ENCODE data around the gene TVP23C. TPM values are rescaled to one million over a fixed set of nuclear protein-coding genes. Genes with fewer than 3 reads are reported as not detected.

Gene TVP23C
- total RNA-seq, 1 donor from 2014 or later: 30.8 TPM

DNA sequence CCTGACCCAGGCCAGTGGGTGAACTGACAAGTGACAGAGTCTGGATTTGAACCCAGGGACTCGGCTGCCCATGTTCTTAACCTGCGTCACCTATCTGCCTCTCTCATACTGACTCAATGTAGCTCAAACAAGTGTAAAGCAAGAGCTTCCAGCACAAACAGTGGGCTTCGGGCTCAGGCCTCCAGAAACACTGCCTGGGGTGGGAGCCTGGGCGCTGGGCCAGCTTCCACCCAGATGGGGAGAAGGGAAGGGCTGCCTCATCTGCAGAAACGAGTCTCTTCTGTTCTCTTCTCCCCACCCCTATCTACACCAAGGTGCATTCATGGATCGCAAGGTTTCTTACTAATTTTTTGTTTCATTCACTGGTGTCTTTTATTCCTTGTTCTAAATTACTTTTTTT lies 97.2 kb downstream of the TVP23C start:
- no peak for DNase-seq (ENCODE audit: low read depth)
- Histone ChIP-seq H2AFZ (ENCODE audit: low read depth, low read length) (no peak overlapping the region), H3K27ac (ENCODE audit: low read depth, low read length) (no peak overlapping the region), H3K4me2 (ENCODE audit: low read length) (no peak overlapping the region), H3K9me3 (ENCODE audit: insufficient read depth, low read depth, low read length) (no peaks in the 10 kb centered on the region), H3K79me2 (ENCODE audit: insufficient read depth, low read length) (no peaks in the 10 kb centered on the region), H3K4me1 (ENCODE audit: insufficient read depth, low read length) (peaks cover 34% of the 10 kb centered on the region), H3K27me3 (ENCODE audit: insufficient read depth, low read length) (no peaks in the 10 kb centered on the region), H3K9ac (ENCODE audit: low read length) (no peak overlapping the region), H4K20me1 (ENCODE audit: insufficient read depth, low read length) (peaks cover 39% of the 10 kb centered on the region), H3K36me3 (ENCODE audit: insufficient read depth, low read length) (no peaks in the 10 kb centered on the region), H3K4me3 (ENCODE audit: insufficient read depth, low read depth, low read length) (no peak overlapping the region)
- no peak overlapping the region for H3K27ac Mint-ChIP-seq (ENCODE audit: unreplicated experiment)
- peaks cover 2% of the 10 kb centered on the region for H3K9me3 Mint-ChIP-seq (ENCODE audit: unreplicated experiment)
- peaks cover 12% of the 10 kb centered on the region for H3K36me3 Mint-ChIP-seq (ENCODE audit: low read depth, unreplicated experiment)
- no peak for FAIRE-seq
- TF ChIP-seq EZH2 (IDR thresholded peaks at IDR 0.05; ENCODE audit: insufficient read depth, low read length): no peak
- TF ChIP-seq, protein P1, sequence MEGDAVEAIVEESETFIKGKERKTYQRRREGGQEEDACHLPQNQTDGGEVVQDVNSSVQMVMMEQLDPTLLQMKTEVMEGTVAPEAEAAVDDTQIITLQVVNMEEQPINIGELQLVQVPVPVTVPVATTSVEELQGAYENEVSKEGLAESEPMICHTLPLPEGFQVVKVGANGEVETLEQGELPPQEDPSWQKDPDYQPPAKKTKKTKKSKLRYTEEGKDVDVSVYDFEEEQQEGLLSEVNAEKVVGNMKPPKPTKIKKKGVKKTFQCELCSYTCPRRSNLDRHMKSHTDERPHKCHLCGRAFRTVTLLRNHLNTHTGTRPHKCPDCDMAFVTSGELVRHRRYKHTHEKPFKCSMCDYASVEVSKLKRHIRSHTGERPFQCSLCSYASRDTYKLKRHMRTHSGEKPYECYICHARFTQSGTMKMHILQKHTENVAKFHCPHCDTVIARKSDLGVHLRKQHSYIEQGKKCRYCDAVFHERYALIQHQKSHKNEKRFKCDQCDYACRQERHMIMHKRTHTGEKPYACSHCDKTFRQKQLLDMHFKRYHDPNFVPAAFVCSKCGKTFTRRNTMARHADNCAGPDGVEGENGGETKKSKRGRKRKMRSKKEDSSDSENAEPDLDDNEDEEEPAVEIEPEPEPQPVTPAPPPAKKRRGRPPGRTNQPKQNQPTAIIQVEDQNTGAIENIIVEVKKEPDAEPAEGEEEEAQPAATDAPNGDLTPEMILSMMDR (IDR thresholded peaks at IDR 0.05; ENCODE audit: insufficient read depth, low read depth, low read length): no peak
- no peaks in the 10 kb centered on the region for H3K27me3 Mint-ChIP-seq (ENCODE audit: low read depth, unreplicated experiment)
- H3K4me1 Mint-ChIP-seq (ENCODE audit: low read depth, unreplicated experiment): peaks cover 15% of the 10 kb centered on the region
- no peak overlapping the region for H3K4me3 Mint-ChIP-seq (ENCODE audit: unreplicated experiment)

DNA sequence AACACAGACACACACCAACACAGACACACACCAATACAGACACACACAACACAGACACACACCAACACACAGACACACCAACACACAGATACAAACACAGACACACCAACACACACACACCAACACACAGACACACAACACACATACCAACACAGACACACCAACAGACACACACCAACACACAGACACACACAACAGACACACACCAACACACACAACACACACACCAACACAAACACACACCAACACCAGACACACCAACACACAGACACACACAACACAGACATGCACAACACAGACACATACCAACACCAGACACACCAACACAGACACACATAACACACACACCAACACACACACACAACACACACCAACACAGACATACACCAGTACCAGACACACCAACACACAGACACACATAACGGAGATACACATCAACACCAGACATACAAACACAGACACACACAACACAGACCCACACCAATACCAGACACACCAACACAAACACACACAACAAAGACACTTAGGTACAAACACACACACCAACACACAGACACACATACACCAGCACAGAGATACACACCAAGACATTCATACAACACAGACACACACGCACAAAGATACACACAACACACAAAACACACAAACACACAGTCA lies 98.1 kb downstream of the TVP23C start:
- no peaks in the 10 kb centered on the region for H3K27me3 Mint-ChIP-seq (ENCODE audit: low read depth, unreplicated experiment)
- Histone ChIP-seq H3K9me3 (ENCODE audit: insufficient read depth, low read depth, low read length) (no peaks in the 10 kb centered on the region), H3K4me2 (ENCODE audit: low read length) (no peak overlapping the region), H3K4me3 (ENCODE audit: insufficient read depth, low read depth, low read length) (no peak overlapping the region), H3K27ac (ENCODE audit: low read depth, low read length) (no peak overlapping the region), H4K20me1 (ENCODE audit: insufficient read depth, low read length) (peaks cover 39% of the 10 kb centered on the region), H3K4me1 (ENCODE audit: insufficient read depth, low read length) (peaks cover 34% of the 10 kb centered on the region), H2AFZ (ENCODE audit: low read depth, low read length) (no peak overlapping the region), H3K36me3 (ENCODE audit: insufficient read depth, low read length) (no peaks in the 10 kb centered on the region), H3K79me2 (ENCODE audit: insufficient read depth, low read length) (no peaks in the 10 kb centered on the region), H3K27me3 (ENCODE audit: insufficient read depth, low read length) (no peaks in the 10 kb centered on the region), H3K9ac (ENCODE audit: low read length) (peak overlapping the region; percentile 28)
- peak; percentile 93 for FAIRE-seq
- no peak overlapping the region for H3K4me3 Mint-ChIP-seq (ENCODE audit: unreplicated experiment)
- DNase-seq (ENCODE audit: low read depth): no peak
- peaks cover 12% of the 10 kb centered on the region for H3K36me3 Mint-ChIP-seq (ENCODE audit: low read depth, unreplicated experiment)
- no peak overlapping the region for H3K27ac Mint-ChIP-seq (ENCODE audit: unreplicated experiment)
- H3K4me1 Mint-ChIP-seq (ENCODE audit: low read depth, unreplicated experiment): peaks cover 15% of the 10 kb centered on the region
- H3K9me3 Mint-ChIP-seq (ENCODE audit: unreplicated experiment): peaks cover 2% of the 10 kb centered on the region
- TF ChIP-seq EZH2 (IDR thresholded peaks at IDR 0.05; ENCODE audit: insufficient read depth, low read length): no peak
- TF ChIP-seq, protein P1 (IDR thresholded peaks at IDR 0.05; ENCODE audit: insufficient read depth, low read depth, low read length): no peak

Data from astrocyte (in vitro differentiated cells and primary cell).